BE2C (cell line): ENCODE measurements around the gene FLYWCH2.
A peak's percentile ranks its signal among the peaks of the same experiment; 100 is the strongest.

Experiments
- DNase-seq: peaks from one replicate; pipeline ENCODE4 v3.0.0-alpha.2; 2020
- H3K27me3 ChIP-seq: fragments of 250-450 bp; sonication (Bioruptor Pico); 2 replicates; pipeline ENCODE4 v1.5.1; 2020; ENCODE audit warnings: mild to moderate bottlenecking
- H3K36me3 ChIP-seq: fragments of 250-450 bp; sonication (Bioruptor Pico); 2 replicates; pipeline ENCODE4 v1.5.1; 2020; ENCODE audit warnings: mild to moderate bottlenecking
- H3K4me1 ChIP-seq: fragments of 250-450 bp; sonication (Bioruptor Pico); 2 replicates; pipeline ENCODE4 v1.5.1; 2020
- H3K4me3 ChIP-seq: 2 replicates; pipeline ENCODE4 v1.5.1; 2011; ENCODE audit warnings: low read depth, low read length
- H3K9me3 ChIP-seq: fragments of 250-450 bp; sonication (Bioruptor Pico); 2 replicates; pipeline ENCODE4 v1.5.1; 2020
- CTCF ChIP-seq: IDR thresholded peaks from 2 replicates; pipeline ENCODE4 v1.5.1; 2012; ENCODE audit warnings: mild to moderate bottlenecking, low read depth, low read length

The FLYWCH2 gene

GRCh38 chr16:2838928-2839327 is 44.1 kb upstream of the FLYWCH2 start:
- H3K4me3 ChIP-seq: no peak overlapping the region
- H3K36me3 ChIP-seq: no peaks in the 10 kb centered on the region
- no peaks in the 10 kb centered on the region for H3K4me1 ChIP-seq
- TF ChIP-seq CTCF: peak; percentile 86
- DNase-seq: peak; percentile 85
- H3K9me3 ChIP-seq: peaks cover 3% of the 10 kb centered on the region; the same call in 1 of the 2 replicates
- H3K27me3 ChIP-seq: no peaks in the 10 kb centered on the region; the same call in 1 of the 2 replicates

GRCh38 chr16:2839650-2840450 is 43.2 kb upstream of the FLYWCH2 start:
- Histone ChIP-seq H3K4me1 (no peaks in the 10 kb centered on the region), H3K4me3 (no peak overlapping the region), H3K27me3 (no peaks in the 10 kb centered on the region; the same call in 1 of the 2 replicates), H3K36me3 (no peaks in the 10 kb centered on the region), H3K9me3 (peaks cover 3% of the 10 kb centered on the region; the same call in 1 of the 2 replicates)
- no peak for DNase-seq
- TF ChIP-seq CTCF: no peak

- no peaks in the 10 kb centered on the region; the same call in 1 of the 2 replicates for H3K27me3 ChIP-seq
- H3K4me1 ChIP-seq: no peaks in the 10 kb centered on the region
- DNase-seq: no peak
- no peak overlapping the region for H3K4me3 ChIP-seq
- no peak for TF ChIP-seq CTCF
- peaks cover 3% of the 10 kb centered on the region; the same call in 1 of the 2 replicates for H3K9me3 ChIP-seq
- no peaks in the 10 kb centered on the region for H3K36me3 ChIP-seq
These were observed 42.1 kb upstream of the FLYWCH2 start for GRCh38 chr16:2840914-2841313.

- H3K9me3 ChIP-seq: peaks cover 3% of the 10 kb centered on the region; the same call in 1 of the 2 replicates
- H3K36me3 ChIP-seq: no peaks in the 10 kb centered on the region
- no peaks in the 10 kb centered on the region for H3K27me3 ChIP-seq
- H3K4me3 ChIP-seq: peak overlapping the region; percentile 54
- DNase-seq: no peak
- no peak for TF ChIP-seq CTCF
- H3K4me1 ChIP-seq: no peaks in the 10 kb centered on the region
These were observed 41.2 kb upstream of the FLYWCH2 start for GRCh38 chr16:2841606-2842339.

- no peaks in the 10 kb centered on the region for H3K36me3 ChIP-seq
- no peaks in the 10 kb centered on the region for H3K4me1 ChIP-seq
- peak; percentile 86 for DNase-seq
- no peaks in the 10 kb centered on the region for H3K27me3 ChIP-seq
- H3K9me3 ChIP-seq: peaks cover 3% of the 10 kb centered on the region; the same call in 1 of the 2 replicates
- peak overlapping the region; percentile 54 for H3K4me3 ChIP-seq
- TF ChIP-seq CTCF: peak; percentile 86
These were observed 40.5 kb upstream of the FLYWCH2 start for GRCh38 chr16:2842340-2843000.
